Fibroblast of lung (primary cell): ENCODE data around the gene C2CD4A. TPM values are rescaled to one million over a fixed set of nuclear protein-coding genes. Genes with fewer than 3 reads are reported as not detected.

Experiments
- DNase-seq, 2 donors: peaks; one replicate each; pipeline versions ENCODE4 v3.0.0 to v3.0.0-alpha.2; 2010; ENCODE audit warnings: low read depth in 2 of 2
- H2AFZ ChIP-seq: 2 replicates; pipeline ENCODE4 v1.5.1; 2012; ENCODE audit warnings: low read length, control low read depth, inconsistent platforms
- H3K27ac ChIP-seq: 2 replicates; pipeline ENCODE4 v1.5.1; 2011; ENCODE audit warnings: low read length, control low read depth; ENCODE audit not compliant: insufficient read depth
- H3K27me3 ChIP-seq: 2 replicates; pipeline ENCODE4 v1.5.1; 2011; ENCODE audit warnings: mild to moderate bottlenecking, low read length; ENCODE audit not compliant: control insufficient read depth, insufficient read depth
- H3K36me3 ChIP-seq: 2 replicates; pipeline ENCODE4 v1.5.1; 2011; ENCODE audit warnings: low read length; ENCODE audit not compliant: control insufficient read depth, insufficient read depth
- H3K4me1 ChIP-seq: 2 replicates; pipeline ENCODE4 v1.5.1; 2011; ENCODE audit warnings: low read length; ENCODE audit not compliant: control insufficient read depth, insufficient read depth; ENCODE audit errors: extremely low read depth
- H3K4me2 ChIP-seq: 2 replicates; pipeline ENCODE4 v1.5.1; 2011; ENCODE audit warnings: low read length, control low read depth; ENCODE audit not compliant: insufficient read depth; ENCODE audit errors: extremely low read depth
- H3K4me3 ChIP-seq, 4 experiments: fragments of 200-600 bp in 1 of 4; sonication (generic) in 1 of 4; replicated peaks in 1 of 4; 2 replicates each; pipeline ENCODE4 v1.5.1; 2011 to 2016; ENCODE audit warnings: low read length in 4 of 4, low read depth in 3 of 4, mild to moderate bottlenecking in 3 of 4, control low read depth in 2 of 4, inconsistent platforms in 1 of 4, mixed read lengths in 1 of 4; ENCODE audit not compliant: insufficient read depth in 1 of 4; ENCODE audit errors: control extremely low read depth in 1 of 4
- H3K79me2 ChIP-seq: 2 replicates; pipeline ENCODE4 v1.5.1; 2012; ENCODE audit warnings: mild to moderate bottlenecking, low read length, inconsistent platforms; ENCODE audit not compliant: control insufficient read depth, insufficient read depth
- H3K9ac ChIP-seq: 2 replicates; pipeline ENCODE4 v1.5.1; 2011; ENCODE audit warnings: mild to moderate bottlenecking, low read length, control low read depth; ENCODE audit not compliant: insufficient read depth
- H3K9me3 ChIP-seq: 2 replicates; pipeline ENCODE4 v1.5.1; 2012; ENCODE audit warnings: low read depth, low read length; ENCODE audit not compliant: control insufficient read depth, insufficient read depth
- H4K20me1 ChIP-seq: 2 replicates; pipeline ENCODE4 v1.5.1; 2011; ENCODE audit warnings: low read length; ENCODE audit not compliant: control insufficient read depth, insufficient read depth; ENCODE audit errors: extremely low read depth
- CTCF ChIP-seq, 2 donors: IDR thresholded peaks in 1 of 2; conservative IDR thresholded peaks in 1 of 2; 1 replicate in 1 of 2; 2 replicates in 1 of 2; pipeline ENCODE4 v1.5.1; 2011 to 2012; ENCODE audit warnings: low read length in 2 of 2, control low read depth in 1 of 2, inconsistent platforms in 1 of 2, low read depth in 1 of 2, mild to moderate bottlenecking in 1 of 2
- EZH2 ChIP-seq: IDR thresholded peaks from 2 replicates; pipeline ENCODE4 v1.5.1; 2012; ENCODE audit warnings: low read length, control low read depth, mild to moderate bottlenecking; ENCODE audit errors: missing control alignments
- polyA plus RNA-seq, 2 donors: library from polyadenylated mRNA; depleted of rRNA in 1 of 2; stranded (reverse) in 1 of 2; unstranded in 1 of 2; fragments of >200 nt; gene quantifications; 2 replicates each; pipeline ENCODE4 v1.2.1, GENCODE V29; 2011 to 2012; ENCODE audit warnings: missing spikeins in 1 of 2
- total RNA-seq: library from RNA; depleted of rRNA; stranded (reverse); fragments of >200 nt; gene quantifications from 2 replicates; pipeline ENCODE4 v1.2.1, GENCODE V29; 2014

The C2CD4A gene
- total and polyA plus RNA-seq, 2 donors (not counting 1 experiment from before 2014, with no cell fraction given): not detected

- Histone ChIP-seq H4K20me1 (no peaks in the 10 kb centered on the region), H3K27ac (no peak overlapping the region), H2AFZ (no peak overlapping the region), H3K4me1 (no peaks in the 10 kb centered on the region), H3K9ac (no peak overlapping the region), H3K27me3 (no peaks in the 10 kb centered on the region), H3K9me3 (no peaks in the 10 kb centered on the region), H3K4me3 (no peak overlapping the region), H3K4me2 (no peak overlapping the region), H3K79me2 (no peaks in the 10 kb centered on the region), H3K36me3 (no peaks in the 10 kb centered on the region)
- no peak for TF ChIP-seq CTCF (conservative IDR thresholded peaks at IDR 0.05 in 1 of 2, IDR thresholded peaks at IDR 0.05 in 1 of 2; ENCODE audit: low read depth in 1 of 2, low read length in 2 of 2)
- no peak for TF ChIP-seq EZH2
- DNase-seq: peak in 1 of 2 donors; percentile 75
Measured at GRCh38 chr15:62087671-62088352, 21.0 kb downstream of the C2CD4A start.

DNA sequence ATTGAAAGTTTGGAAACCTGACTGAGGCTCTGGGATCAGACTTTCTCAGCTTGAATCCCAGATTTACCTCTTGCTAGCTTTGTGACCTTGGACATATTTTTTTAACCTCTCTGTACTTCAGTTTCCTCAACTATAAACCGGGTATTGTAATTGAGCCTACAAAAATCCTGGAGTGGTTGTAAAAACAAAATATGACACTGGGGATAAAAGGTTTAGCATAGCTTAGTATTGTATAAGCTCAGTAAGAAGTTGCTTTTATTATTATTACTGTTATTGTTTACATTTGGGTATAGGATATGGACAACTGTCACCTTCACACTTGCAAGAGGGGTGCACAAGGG, 21.5 kb downstream of the C2CD4A start:
- no peaks in the 10 kb centered on the region for H3K79me2 ChIP-seq
- H3K4me3 ChIP-seq: no peak overlapping the region
- DNase-seq: no peak
- no peaks in the 10 kb centered on the region for H3K36me3 ChIP-seq
- no peak overlapping the region for H3K9ac ChIP-seq
- H3K9me3 ChIP-seq: no peaks in the 10 kb centered on the region
- no peak overlapping the region for H2AFZ ChIP-seq
- no peaks in the 10 kb centered on the region for H3K27me3 ChIP-seq
- H3K27ac ChIP-seq: no peak overlapping the region
- TF ChIP-seq EZH2: no peak
- TF ChIP-seq CTCF (conservative IDR thresholded peaks at IDR 0.05 in 1 of 2, IDR thresholded peaks at IDR 0.05 in 1 of 2; ENCODE audit: low read depth in 1 of 2, low read length in 2 of 2): no peak
- H4K20me1 ChIP-seq: no peaks in the 10 kb centered on the region
- H3K4me2 ChIP-seq: no peak overlapping the region
- H3K4me1 ChIP-seq: no peaks in the 10 kb centered on the region

DNA sequence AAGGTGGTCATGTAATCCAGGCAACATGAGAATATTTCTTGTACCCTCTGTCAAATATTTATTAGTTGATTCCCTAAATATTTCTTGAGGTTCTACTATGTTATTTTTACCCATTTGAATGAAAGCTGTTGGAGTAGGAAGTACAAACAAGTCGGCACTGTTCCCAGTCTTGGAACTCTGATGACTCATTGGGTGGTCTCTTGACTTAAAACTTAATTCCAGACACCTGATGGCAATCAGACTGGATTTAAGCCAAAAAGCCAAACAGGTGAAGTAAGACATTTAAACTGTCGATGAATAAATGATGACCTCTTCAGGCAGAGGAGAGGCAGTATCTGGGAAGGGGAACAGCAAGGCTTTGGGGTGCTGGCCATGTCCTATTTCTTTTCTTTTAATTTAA, 22.8 kb downstream of the C2CD4A start:
- DNase-seq: peak in 1 of 2 donors; percentile 8
- H3K4me1 ChIP-seq: no peaks in the 10 kb centered on the region
- H2AFZ ChIP-seq: no peak overlapping the region
- H3K79me2 ChIP-seq: no peaks in the 10 kb centered on the region
- H3K4me3 ChIP-seq: no peak overlapping the region
- H4K20me1 ChIP-seq: no peaks in the 10 kb centered on the region
- no peak for TF ChIP-seq EZH2
- no peak for TF ChIP-seq CTCF (conservative IDR thresholded peaks at IDR 0.05 in 1 of 2, IDR thresholded peaks at IDR 0.05 in 1 of 2; ENCODE audit: low read depth in 1 of 2, low read length in 2 of 2)
- H3K27ac ChIP-seq: no peak overlapping the region
- no peaks in the 10 kb centered on the region for H3K36me3 ChIP-seq
- H3K27me3 ChIP-seq: no peaks in the 10 kb centered on the region
- no peak overlapping the region for H3K9ac ChIP-seq
- H3K4me2 ChIP-seq: no peak overlapping the region
- no peaks in the 10 kb centered on the region for H3K9me3 ChIP-seq
